ENCODE data around the gene ZNF22. TPM values are rescaled to one million over a fixed set of nuclear protein-coding genes. Genes with fewer than 3 reads are reported as not detected.

ZNF22 gene
- total RNA-seq, 2 donors from 2014 or later = 12.9 to 30.4 TPM

DNA sequence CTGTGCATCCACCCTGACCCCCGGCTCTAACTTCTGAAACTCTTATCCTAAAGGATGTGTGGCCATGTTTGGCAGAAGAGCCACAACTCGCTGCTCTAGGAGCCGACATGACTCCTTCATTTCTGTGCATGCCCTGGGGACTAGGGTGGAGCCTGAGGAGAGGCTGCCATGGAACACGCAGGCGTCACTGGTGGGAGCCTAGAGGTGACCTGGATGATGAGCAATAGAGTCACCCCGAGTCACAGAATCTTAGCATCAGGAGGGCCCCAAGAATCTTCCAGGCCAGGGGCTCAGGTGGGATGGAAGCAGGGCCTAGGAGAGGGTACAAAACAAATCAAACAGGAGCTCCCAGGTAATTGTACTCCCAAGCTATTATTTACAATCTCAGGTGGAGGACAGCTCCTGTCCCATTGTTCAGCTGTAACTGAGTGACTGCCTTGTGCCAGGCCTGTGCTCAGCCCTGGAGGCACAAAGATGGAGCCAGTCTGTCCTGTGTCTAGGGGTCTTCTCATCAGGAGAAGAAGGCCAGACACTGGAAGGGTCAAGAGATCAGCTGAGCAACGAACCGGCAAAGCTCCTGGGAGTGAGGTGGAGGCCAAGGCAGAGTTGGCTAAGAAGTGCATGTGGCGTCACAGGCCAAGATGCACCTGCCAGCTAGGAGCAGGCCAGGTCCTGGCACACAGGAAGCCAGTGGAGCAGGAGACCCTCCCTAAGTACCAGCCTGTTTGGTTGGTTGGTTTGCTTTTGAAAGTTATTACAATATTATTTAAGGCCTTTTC lies 5.8 kb upstream of the ZNF22 start:
- no peak for TF ChIP-seq POLR2A (IDR thresholded peaks at IDR 0.05)
- Histone ChIP-seq H3K27me3 (no peaks in the 10 kb centered on the region), H3K27ac (peak overlapping the region; percentile 83 to 92 (median 88)), H3K4me3 (no peak overlapping the region), H3K4me1 (peaks cover 90% of the 10 kb centered on the region), H3K9me3 (no peaks in the 10 kb centered on the region), H3K36me3 (replicated peaks in 1 of 2; ENCODE audit: insufficient read depth in 1 of 2, low read depth in 2 of 2) (no peaks in the 10 kb centered on the region)
- no peak for ATAC-seq
- WGBS, 2 donors = 64 to 69% methylated on average over 7 to 9 of the region's 9 CpGs
- intact Hi-C loops (cut with DNase I) = no loop called here
- peak; percentile 66 to 81 (median 77) for DNase-seq

DNA sequence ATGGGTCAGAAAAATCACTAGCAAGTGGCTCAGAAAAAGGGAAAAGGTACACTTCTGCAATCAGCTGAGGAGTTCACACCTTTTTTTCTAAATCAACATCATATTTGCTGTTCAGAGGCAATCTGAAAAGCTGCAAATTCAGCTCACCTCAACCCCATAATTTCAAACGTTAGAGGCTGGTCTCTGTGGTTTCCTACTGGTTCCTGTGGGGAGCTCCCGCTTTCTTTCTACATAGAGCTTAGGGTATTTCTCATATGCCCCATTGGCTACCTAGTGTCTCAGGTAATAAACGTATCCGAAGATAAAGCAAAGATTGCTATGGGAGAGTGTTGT lies 5.2 kb upstream of the ZNF22 start:
- peak in 1 of 4 donors; percentile 34 for DNase-seq
- Histone ChIP-seq H3K27me3 (no peaks in the 10 kb centered on the region), H3K36me3 (replicated peaks in 1 of 2; ENCODE audit: insufficient read depth in 1 of 2, low read depth in 2 of 2) (no peaks in the 10 kb centered on the region), H3K9me3 (no peaks in the 10 kb centered on the region), H3K27ac (peak overlapping the region; percentile 83 to 92 (median 88)), H3K4me3 (no peak overlapping the region), H3K4me1 (peaks cover 90% of the 10 kb centered on the region)
- 22 to 26% methylated on average over 4 of the region's 4 CpGs for WGBS, 2 donors
- no peak for ATAC-seq
- intact Hi-C loops (cut with DNase I) = no loop called here
- TF ChIP-seq POLR2A (IDR thresholded peaks at IDR 0.05) = no peak
- TF ChIP-seq, protein P1, sequence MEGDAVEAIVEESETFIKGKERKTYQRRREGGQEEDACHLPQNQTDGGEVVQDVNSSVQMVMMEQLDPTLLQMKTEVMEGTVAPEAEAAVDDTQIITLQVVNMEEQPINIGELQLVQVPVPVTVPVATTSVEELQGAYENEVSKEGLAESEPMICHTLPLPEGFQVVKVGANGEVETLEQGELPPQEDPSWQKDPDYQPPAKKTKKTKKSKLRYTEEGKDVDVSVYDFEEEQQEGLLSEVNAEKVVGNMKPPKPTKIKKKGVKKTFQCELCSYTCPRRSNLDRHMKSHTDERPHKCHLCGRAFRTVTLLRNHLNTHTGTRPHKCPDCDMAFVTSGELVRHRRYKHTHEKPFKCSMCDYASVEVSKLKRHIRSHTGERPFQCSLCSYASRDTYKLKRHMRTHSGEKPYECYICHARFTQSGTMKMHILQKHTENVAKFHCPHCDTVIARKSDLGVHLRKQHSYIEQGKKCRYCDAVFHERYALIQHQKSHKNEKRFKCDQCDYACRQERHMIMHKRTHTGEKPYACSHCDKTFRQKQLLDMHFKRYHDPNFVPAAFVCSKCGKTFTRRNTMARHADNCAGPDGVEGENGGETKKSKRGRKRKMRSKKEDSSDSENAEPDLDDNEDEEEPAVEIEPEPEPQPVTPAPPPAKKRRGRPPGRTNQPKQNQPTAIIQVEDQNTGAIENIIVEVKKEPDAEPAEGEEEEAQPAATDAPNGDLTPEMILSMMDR (IDR thresholded peaks at IDR 0.05) = no peak

DNA sequence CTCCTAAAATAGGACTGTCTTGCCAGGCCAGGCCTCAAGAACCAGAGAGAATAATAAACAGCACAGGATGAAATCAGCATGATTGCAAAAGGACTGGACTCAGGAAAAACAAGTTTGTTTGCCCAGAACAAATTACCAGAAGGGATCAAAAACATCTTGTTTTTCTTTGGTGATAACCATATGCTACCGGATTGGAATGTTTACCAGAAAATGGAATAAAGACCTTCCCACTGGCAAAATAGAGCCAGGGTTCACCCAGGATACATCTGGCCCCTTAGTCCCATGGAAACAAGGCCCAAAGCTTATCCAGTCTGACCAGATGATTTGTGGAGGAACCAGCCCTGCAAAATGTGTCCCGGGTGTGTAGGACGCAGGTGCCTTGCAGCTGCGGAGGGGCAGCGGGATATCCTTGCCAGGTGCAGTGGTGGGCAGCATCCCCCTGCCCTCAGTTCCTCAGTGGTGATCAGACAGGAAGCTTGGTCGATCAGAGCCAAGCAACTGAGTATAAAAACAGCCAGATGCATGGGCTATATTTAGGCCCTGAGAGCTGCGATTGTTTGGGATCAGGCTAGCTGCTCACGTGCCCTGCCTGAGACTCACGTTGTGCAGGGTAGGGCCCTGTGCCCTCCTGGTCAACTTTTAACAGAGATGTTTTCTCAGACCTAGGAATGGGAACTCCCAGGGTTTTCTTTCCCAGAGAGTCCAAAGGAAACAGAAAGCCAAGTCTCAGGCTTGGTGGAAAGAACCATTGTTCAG lies 4.6 kb upstream of the ZNF22 start:
- Histone ChIP-seq H3K4me3 (no peak overlapping the region), H3K36me3 (replicated peaks in 1 of 2; ENCODE audit: insufficient read depth in 1 of 2, low read depth in 2 of 2) (no peaks in the 10 kb centered on the region), H3K27me3 (no peaks in the 10 kb centered on the region), H3K4me1 (peaks cover 87% of the 10 kb centered on the region), H3K27ac (peak overlapping the region; percentile 83 to 92 (median 88)), H3K9me3 (no peaks in the 10 kb centered on the region)
- peak in 2 of 3 donors; percentile 44 to 60 for TF ChIP-seq POLR2A (IDR thresholded peaks at IDR 0.05)
- TF ChIP-seq, protein P1 (IDR thresholded peaks at IDR 0.05) = no peak
- DNase-seq = peak; percentile 59 to 85 (median 78)
- WGBS, 2 donors = 0 to 2% methylated on average over 2 to 9 of the region's 9 CpGs
- peak; percentile 47 for ATAC-seq
- intact Hi-C loops (cut with DNase I) = no loop called here

DNA sequence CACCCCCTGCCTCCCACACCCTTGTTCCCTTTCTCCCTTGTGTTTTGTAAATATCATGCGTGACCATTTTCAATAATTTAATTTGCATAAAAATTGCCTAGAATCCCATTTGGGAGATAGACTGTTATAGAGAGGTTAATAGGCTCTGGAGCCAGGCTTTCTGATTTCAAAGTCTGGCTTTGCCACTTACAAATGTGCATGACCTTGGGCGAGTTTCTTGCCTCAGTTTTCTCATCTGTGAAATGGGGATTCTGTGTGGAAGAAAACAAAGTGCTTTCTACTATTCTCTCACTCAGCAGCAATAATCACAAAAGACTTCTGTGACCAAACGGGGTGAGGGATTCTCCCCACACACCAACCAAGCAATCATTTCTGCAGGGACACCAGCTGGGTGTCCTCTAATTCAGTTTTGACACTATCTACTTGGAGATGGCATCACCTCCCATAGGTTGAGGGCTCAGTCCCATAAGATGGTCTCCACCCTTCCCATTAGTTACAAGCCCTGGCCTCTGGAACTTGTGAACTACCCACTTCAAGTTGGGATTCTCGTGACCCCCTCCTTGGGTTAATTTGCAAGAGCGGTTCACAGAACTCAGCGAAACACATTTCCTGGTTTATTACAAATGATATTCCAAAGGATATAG lies 3.5 kb upstream of the ZNF22 start:
- H3K4me1 ChIP-seq = peaks cover 81% of the 10 kb centered on the region
- 88 to 94% methylated on average over 6 of the region's 6 CpGs for WGBS, 2 donors
- intact Hi-C loops (cut with DNase I) = no loop called here
- TF ChIP-seq POLR2A (IDR thresholded peaks at IDR 0.05) = no peak
- TF ChIP-seq, protein P1 (IDR thresholded peaks at IDR 0.05) = no peak
- H3K27me3 ChIP-seq = no peaks in the 10 kb centered on the region
- no peaks in the 10 kb centered on the region for H3K9me3 ChIP-seq
- no peaks in the 10 kb centered on the region for H3K36me3 ChIP-seq (replicated peaks in 1 of 2; ENCODE audit: insufficient read depth in 1 of 2, low read depth in 2 of 2)
- no peak for DNase-seq
- H3K4me3 ChIP-seq = no peak overlapping the region
- ATAC-seq = no peak
- H3K27ac ChIP-seq = peak overlapping the region; percentile 83 to 92 (median 88)

DNA sequence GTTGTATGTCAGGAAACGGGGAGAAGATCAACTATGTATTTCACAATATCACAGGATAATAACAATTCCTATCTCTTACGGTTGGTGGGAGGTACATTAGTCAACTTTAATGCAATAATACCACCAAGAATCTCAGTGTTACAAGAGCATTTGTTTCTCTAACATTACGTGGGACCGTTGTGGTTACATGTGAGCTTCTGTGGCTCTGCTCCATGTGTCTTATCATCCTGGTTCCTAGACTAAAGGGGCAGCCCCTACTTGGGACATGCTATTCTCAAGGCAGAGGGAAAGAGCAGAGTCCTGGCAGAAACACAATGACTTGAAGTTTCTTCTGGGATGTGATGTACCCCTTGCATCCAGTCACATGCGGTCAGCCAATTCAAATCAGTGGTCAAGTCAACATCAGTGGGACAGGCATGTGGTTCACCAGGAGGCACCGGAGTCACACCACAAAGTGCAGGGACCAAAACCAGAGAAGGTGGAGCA lies 2.5 kb upstream of the ZNF22 start:
- no peaks in the 10 kb centered on the region for H3K27me3 ChIP-seq
- ATAC-seq = no peak

More for the DNA sequence above, 2.5 kb upstream of the ZNF22 start:
- Histone ChIP-seq H3K9me3 (no peaks in the 10 kb centered on the region), H3K36me3 (replicated peaks in 1 of 2; ENCODE audit: insufficient read depth in 1 of 2, low read depth in 2 of 2) (no peaks in the 10 kb centered on the region), H3K4me1 (peaks cover 79% of the 10 kb centered on the region), H3K4me3 (no peak overlapping the region), H3K27ac (peak overlapping the region; percentile 83 to 92 (median 88))
- intact Hi-C loops (cut with DNase I) = no loop called here
- TF ChIP-seq, protein P1 (IDR thresholded peaks at IDR 0.05) = no peak
- TF ChIP-seq POLR2A (IDR thresholded peaks at IDR 0.05) = no peak
- DNase-seq = no peak
- WGBS, 2 donors = 79 to 88% methylated on average over 5 to 6 of the region's 6 CpGs

Measured in body of pancreas (tissue), 4 donors.